Measurements from ENCODE around the gene AMER3.

The AMER3 gene

DNA sequence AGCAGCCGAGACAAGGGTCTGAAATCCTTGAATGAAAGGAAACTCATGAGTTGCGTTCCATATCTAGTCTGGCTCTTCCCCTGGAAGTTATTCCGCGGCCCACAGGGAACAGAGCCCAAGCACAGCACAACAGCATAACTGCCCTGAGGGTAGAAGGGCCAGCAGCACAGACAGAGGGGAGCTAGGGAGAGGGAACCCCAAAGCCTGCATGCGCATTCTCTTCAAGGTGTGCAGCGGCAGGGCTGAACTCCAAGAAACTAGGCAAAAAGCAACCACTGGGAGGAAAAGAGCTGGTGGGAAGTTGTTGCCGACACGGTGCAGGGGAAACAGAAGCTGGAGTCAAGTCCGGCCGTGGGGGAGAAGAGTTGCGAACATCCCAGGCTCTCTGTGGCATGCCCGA, 14.7 kb upstream of the AMER3 start:
- no peak for DNase-seq (ENCODE audit: low read depth in 2 of 2)
- no peak overlapping the region for H3K4me3 ChIP-seq (replicated peaks in 1 of 2; ENCODE audit: low read depth in 2 of 2, low read length in 2 of 2)
- TF ChIP-seq, protein P1, sequence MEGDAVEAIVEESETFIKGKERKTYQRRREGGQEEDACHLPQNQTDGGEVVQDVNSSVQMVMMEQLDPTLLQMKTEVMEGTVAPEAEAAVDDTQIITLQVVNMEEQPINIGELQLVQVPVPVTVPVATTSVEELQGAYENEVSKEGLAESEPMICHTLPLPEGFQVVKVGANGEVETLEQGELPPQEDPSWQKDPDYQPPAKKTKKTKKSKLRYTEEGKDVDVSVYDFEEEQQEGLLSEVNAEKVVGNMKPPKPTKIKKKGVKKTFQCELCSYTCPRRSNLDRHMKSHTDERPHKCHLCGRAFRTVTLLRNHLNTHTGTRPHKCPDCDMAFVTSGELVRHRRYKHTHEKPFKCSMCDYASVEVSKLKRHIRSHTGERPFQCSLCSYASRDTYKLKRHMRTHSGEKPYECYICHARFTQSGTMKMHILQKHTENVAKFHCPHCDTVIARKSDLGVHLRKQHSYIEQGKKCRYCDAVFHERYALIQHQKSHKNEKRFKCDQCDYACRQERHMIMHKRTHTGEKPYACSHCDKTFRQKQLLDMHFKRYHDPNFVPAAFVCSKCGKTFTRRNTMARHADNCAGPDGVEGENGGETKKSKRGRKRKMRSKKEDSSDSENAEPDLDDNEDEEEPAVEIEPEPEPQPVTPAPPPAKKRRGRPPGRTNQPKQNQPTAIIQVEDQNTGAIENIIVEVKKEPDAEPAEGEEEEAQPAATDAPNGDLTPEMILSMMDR (IDR thresholded peaks at IDR 0.05; ENCODE audit: low read depth, low read length): no peak

DNA sequence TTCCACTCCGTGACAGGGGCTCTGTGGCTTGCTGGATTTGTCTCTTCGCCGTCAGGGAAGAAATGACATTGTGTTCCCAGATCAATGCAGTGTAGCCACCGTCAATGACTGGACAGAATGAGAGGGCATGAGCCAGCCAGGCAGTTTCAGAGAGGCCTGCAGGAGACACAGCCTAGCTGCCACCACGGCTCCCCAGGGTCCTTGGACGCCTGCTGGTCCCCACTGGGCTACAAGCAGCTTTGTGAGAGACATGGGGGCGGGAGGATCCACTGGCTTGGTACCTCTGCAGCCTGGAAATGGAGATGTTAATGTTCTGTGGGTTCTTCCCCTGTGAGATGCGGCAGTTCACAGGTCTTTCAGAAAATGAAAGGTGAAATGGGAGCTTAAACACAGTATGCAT, 12.1 kb upstream of the AMER3 start:
- TF ChIP-seq, protein P1 (IDR thresholded peaks at IDR 0.05; ENCODE audit: low read depth, low read length): no peak
- no peak overlapping the region for H3K4me3 ChIP-seq (replicated peaks in 1 of 2; ENCODE audit: low read depth in 2 of 2, low read length in 2 of 2)
- DNase-seq (ENCODE audit: low read depth in 2 of 2): no peak

DNA sequence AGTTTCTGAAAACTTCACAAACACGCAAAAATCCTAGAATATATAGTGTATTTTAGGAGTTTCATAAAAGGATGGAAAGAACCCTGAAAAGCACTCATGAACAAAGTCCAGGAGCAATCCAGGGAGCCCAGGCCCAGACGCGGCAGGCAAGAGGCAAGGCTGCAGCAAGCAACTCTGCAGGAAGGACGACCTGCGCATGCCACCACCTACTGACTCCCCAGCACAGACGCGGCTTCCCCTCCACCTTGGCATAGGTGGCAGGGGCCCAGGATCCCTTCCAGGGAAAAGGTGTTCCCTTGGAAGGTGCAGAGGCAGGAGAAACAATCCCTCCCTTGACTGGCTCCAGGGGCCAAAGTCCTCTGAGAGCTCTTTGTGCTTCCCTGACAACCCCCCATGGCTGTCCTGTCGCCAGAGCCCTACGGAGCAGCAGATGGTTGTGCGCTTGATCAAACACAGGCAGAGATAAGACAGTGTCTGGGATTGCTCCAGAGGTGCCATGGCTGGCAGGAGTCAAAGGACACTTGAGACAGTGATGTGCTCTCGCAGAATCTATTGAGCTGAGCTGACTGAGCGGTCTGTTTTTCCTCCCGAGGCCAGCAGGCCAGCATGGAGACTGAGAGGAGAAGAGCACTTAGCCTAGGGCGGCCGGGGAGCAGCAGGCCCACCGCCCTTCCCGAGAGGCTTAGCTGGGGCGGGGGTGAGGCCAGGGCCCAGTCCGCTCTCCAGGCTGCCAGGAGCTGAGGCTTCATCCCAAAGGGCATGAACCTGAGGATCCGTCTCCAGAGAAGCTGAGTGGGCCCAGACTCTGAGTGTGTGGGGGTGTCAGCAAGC, 10.8 kb upstream of the AMER3 start:
- no peak for DNase-seq (ENCODE audit: low read depth in 2 of 2)
- TF ChIP-seq, protein P1 (IDR thresholded peaks at IDR 0.05; ENCODE audit: low read depth, low read length): no peak
- H3K4me3 ChIP-seq (replicated peaks in 1 of 2; ENCODE audit: low read depth in 2 of 2, low read length in 2 of 2): no peak overlapping the region

DNA sequence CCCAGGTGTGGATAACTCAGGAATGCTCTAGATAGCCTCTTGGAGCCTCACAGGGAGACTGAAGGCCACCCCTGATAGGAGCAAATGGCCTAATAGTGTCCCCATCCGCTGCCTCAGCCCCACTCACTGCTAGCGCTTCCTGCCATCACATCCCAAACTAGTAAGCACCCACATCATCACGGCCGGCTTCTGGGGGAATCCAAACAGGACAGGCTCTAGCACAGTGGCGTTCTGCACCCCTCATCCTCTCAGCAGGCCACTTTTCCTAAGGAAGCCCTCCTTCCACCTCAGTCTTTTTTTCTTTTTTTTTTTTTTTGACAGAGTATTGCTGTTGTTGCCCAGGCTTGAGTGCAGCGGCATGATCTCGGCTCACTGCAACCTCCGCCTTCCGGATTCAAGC, 6.3 kb upstream of the AMER3 start:
- no peak overlapping the region for H3K4me3 ChIP-seq (replicated peaks in 1 of 2; ENCODE audit: low read depth in 2 of 2, low read length in 2 of 2)
- TF ChIP-seq, protein P1 (IDR thresholded peaks at IDR 0.05; ENCODE audit: low read depth, low read length): no peak
- DNase-seq (ENCODE audit: low read depth in 2 of 2): no peak

DNA sequence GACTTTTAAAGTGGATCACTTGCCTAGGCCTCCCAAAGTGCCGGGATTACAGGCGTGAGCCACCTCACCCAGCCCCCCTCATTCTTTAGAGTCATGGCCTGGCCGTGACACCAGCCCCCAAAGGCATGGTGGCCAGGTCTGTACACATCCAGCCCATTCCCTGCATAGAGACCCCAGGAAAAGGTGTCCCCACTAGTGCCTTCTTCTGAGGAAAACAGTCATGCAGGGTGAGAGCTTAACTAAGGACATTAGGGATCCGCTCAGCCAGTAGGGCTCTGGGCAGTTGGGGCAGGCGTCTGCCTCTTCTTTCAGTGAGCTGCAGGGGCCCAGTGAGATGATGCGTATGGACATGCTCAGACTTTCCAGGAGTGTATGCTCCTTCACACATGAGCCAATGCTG, 5.7 kb upstream of the AMER3 start:
- no peak for DNase-seq (ENCODE audit: low read depth in 2 of 2)
- TF ChIP-seq, protein P1 (IDR thresholded peaks at IDR 0.05; ENCODE audit: low read depth, low read length): no peak

DNA sequence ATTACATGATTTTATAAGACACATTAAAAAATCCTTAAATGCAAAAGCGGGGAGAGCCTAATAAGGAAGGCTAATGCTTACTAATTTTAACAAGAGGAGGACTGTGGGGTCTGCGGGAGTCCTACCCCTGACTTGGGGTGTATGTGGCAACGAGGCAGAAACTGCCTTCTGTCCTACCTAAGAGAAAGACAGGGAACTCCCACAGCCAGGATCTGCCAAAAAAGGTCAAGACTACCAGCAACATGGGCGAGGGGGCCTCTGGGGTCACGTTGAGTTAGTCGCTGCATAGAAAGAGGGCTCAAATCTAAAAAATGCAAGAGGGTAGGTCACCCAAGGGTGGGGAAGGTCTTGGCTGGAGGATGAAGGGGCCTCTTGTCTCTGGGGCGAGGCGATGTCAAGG, 529 bp upstream of the AMER3 start:
- no peak for DNase-seq (ENCODE audit: low read depth in 2 of 2)
- H3K4me3 ChIP-seq (replicated peaks in 1 of 2; ENCODE audit: low read depth in 2 of 2, low read length in 2 of 2): no peak overlapping the region
- TF ChIP-seq, protein P1 (IDR thresholded peaks at IDR 0.05; ENCODE audit: low read depth, low read length): no peak

More for the DNA sequence above, 5.7 kb upstream of the AMER3 start:
- H3K4me3 ChIP-seq (replicated peaks in 1 of 2; ENCODE audit: low read depth in 2 of 2, low read length in 2 of 2): no peak overlapping the region
